Heart right ventricle (tissue), 16 donors: Measurements from ENCODE around the gene MCCC1. TPM values are rescaled to one million over a fixed set of nuclear protein-coding genes. Genes with fewer than 3 reads are reported as not detected.

Experiments used
- ATAC-seq, 8 donors: fragments of 200-7000 bp; cut with Tn5 transposase; one replicate each; pipeline ENCODE4 v1.9.1; 2020; ENCODE audit warnings: mild to moderate bottlenecking in 8 of 8, moderate library complexity in 8 of 8, moderate number of reproducible peaks in 1 of 8
- DNase-seq, 2 donors: peaks; one replicate each; pipeline ENCODE4 v3.0.0-alpha.2; 2020
- H3K27ac ChIP-seq, 10 donors: fragments of 200-600 bp; sonication (generic) in 2 of 10; one replicate each; pipeline versions ENCODE4 v1.5.0 to v1.8.0; 2020 to 2022; ENCODE audit warnings: mild to moderate bottlenecking in 3 of 10
- H3K27me3 ChIP-seq, 7 donors: fragments of 200-600 bp; one replicate each; pipeline ENCODE4 v1.8.0; 2021 to 2022; ENCODE audit warnings: mild to moderate bottlenecking in 2 of 7
- H3K36me3 ChIP-seq, 9 donors: fragments of 200-600 bp; sonication (generic) in 1 of 9; one replicate each; pipeline versions ENCODE4 v1.5.0 to v1.8.0; 2020 to 2022; ENCODE audit warnings: mild to moderate bottlenecking in 2 of 9
- H3K4me1 ChIP-seq, 9 donors: fragments of 200-600 bp; sonication (generic) in 1 of 9; one replicate each; pipeline versions ENCODE4 v1.5.0 to v1.8.0; 2020 to 2022; ENCODE audit warnings: mild to moderate bottlenecking in 4 of 9
- H3K4me3 ChIP-seq, 10 donors: fragments of 200-600 bp; sonication (generic) in 2 of 10; one replicate each; pipeline versions ENCODE4 v1.5.0 to v1.8.0; 2020 to 2022; ENCODE audit warnings: mild to moderate bottlenecking in 7 of 10, moderate library complexity in 2 of 10
- H3K9me3 ChIP-seq, 11 donors: fragments of 200-600 bp in 10 of 11; sonication (generic) in 2 of 11; one replicate each; pipeline versions ENCODE4 v1.5.0 to v1.8.0; 2013 to 2022; ENCODE audit warnings: mild to moderate bottlenecking in 2 of 11, control low read depth in 1 of 11, moderate library complexity in 1 of 11
- WGBS, 2 donors: extraction: QIAGEN DNeasy Blood & Tissue Kit; methylation state at CpG; one replicate each; pipeline ENCODE4 v1.1.7; 2013; ENCODE audit warnings: inconsistent platforms in 1 of 2; 5-methylcytosine and 5-hydroxymethylcytosine counted together
- intact Hi-C, 10 donors: fragments of 100-400 bp; cut with DNase I; formaldehyde crosslinking; loops; one replicate each; pipeline versions ENCODE4 v1.11.1 to v1.14.2; 2022
- polyA plus RNA-seq, 2 donors: library from polyadenylated mRNA; stranded (reverse); fragments of 200-250 nt; gene quantifications; one replicate each; pipeline ENCODE4 v1.2.3, GENCODE V29; 2013
- total RNA-seq, 10 donors: library from RNA; stranded (reverse); fragmentation: NEBNext Ultra II Directional in 3 of 10; extraction: Animal tissue kit (Norgen Biotek cat#: 25700) in 3 of 10; gene quantifications; one replicate each; pipeline versions ENCODE4 v1.2.1 to v1.2.4, GENCODE V29; 2021 to 2023
- TF ChIP-seq, protein P1 (sequence below), 9 donors: fragments of 200-600 bp; sonication (generic) in 2 of 9; IDR thresholded peaks; one replicate each; pipeline versions ENCODE4 v1.5.0 to v1.8.0; 2021 to 2022; ENCODE audit warnings: antibody characterized with exemption in 9 of 9, mild to moderate bottlenecking in 5 of 9, moderate library complexity in 1 of 9
- donor health status: Arrhythmogenic right ventricular cardiomyopathy.
- donor health status: ischemic (EF 13 %, LVEDD 7.1; RV severe dilation, severe dysfunction).
- donor health status: healthy with polysubstance abuse.
- donor health status: DM: no; HTN: yes; CAD: no.
- donor health status: DM: no; HTN: no; CAD: no.
- donor health status: ischemic (EF 25% LVEDD 6.9; RV normal size, moderate dysfunction).
- donor health status: ischemic (EF 25% LVEDD 5.7; RV mildly dilated, moderate dysfunction).
- donor health status: healthy.
- donor health status: DM: yes; HTN: yes; CAD: no.
- donor health status: Ischemic cardiomyopathy.
- donor health status: ischemic (EF 35%, LVEDD 5.7; RV mildly dilated, moderate dysfunction).
- donor health status: nonischemic (EF 11% LVEDD 7.7; RV severe dilation, severe dysfunction).
- donor health status: DM: yes; HTN: yes; CAD: no.
- donor health status: PGD.
- donor health status: ischemic (EF 29% LVEDD 5.4; RV normal size, mild dysfunction).
- donor health status: nonischemic (EF 23%, LVEDD 6.1; RV moderate dilation, normal function).

The MCCC1 gene
- total and polyA plus RNA-seq, 12 donors: 28.9 to 62.9 (median 46.0) TPM

DNA sequence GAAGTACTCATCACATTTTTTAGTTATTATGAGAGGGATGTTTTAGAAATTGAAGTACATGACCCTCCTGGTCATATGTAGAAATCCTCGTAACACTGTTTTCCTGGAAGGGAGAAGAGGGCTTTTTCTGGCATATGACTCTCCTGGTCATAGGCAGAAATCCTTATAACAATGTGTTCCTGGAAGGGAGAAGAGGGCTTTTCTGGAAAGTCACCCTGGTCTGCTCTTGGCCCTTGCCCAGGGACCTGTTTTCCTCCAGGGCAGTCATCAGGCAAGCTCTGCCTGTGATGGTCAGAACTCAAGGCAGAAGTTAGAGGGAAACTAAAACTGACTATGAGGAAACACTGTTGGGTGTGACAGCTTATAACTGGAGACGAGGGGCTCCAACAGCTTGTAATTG is 35.5 kb upstream of the MCCC1 start:
- H3K9me3 ChIP-seq: peaks cover 0 to 6% (median 0%) of the 10 kb centered on the region in 11 donors
- ATAC-seq: no peak
- H3K27me3 ChIP-seq: peaks cover 0 to 31% (median 6%) of the 10 kb centered on the region in 7 donors
- no peaks in the 10 kb centered on the region for H3K36me3 ChIP-seq
- WGBS, 2 donors: 76 to 83% methylated on average over 2 of the region's 2 CpGs
- TF ChIP-seq, protein P1, sequence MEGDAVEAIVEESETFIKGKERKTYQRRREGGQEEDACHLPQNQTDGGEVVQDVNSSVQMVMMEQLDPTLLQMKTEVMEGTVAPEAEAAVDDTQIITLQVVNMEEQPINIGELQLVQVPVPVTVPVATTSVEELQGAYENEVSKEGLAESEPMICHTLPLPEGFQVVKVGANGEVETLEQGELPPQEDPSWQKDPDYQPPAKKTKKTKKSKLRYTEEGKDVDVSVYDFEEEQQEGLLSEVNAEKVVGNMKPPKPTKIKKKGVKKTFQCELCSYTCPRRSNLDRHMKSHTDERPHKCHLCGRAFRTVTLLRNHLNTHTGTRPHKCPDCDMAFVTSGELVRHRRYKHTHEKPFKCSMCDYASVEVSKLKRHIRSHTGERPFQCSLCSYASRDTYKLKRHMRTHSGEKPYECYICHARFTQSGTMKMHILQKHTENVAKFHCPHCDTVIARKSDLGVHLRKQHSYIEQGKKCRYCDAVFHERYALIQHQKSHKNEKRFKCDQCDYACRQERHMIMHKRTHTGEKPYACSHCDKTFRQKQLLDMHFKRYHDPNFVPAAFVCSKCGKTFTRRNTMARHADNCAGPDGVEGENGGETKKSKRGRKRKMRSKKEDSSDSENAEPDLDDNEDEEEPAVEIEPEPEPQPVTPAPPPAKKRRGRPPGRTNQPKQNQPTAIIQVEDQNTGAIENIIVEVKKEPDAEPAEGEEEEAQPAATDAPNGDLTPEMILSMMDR (IDR thresholded peaks at IDR 0.05): no peak
- no peak overlapping the region for H3K4me3 ChIP-seq
- DNase-seq: no peak
- no peaks in the 10 kb centered on the region for H3K4me1 ChIP-seq
- H3K27ac ChIP-seq: no peak overlapping the region
- intact Hi-C loops: no loop called here

DNA sequence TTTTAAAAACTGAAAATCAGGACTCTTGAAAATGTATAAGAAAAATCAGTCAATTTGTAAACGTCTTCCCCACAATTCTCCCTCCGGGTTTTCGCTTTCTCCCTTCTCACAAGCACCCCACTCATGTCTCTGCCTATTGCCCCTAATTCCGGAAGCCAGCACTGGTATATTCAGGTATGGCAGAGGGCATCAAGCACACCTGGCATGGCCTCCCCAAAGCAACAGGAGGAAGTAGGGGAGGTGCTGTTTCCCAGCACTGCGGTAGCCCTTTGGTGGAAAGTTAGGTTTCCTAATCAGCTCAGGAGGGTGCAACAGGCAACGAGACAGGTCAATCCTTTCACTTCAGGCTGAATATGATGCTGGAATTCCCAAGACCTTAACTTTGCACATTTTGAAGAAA is 33.1 kb upstream of the MCCC1 start:
- TF ChIP-seq, protein P1 (IDR thresholded peaks at IDR 0.05): no peak
- ATAC-seq (no peak), DNase-seq (no peak)
- intact Hi-C loops: no loop called here
- WGBS, 2 donors: 51 to 70% methylated on average over 6 of the region's 6 CpGs
- no peaks in the 10 kb centered on the region for H3K36me3 ChIP-seq
- H3K9me3 ChIP-seq: peaks cover 0 to 24% (median 7%) of the 10 kb centered on the region in 11 donors
- H3K27me3 ChIP-seq: peaks cover 0 to 24% (median 6%) of the 10 kb centered on the region in 7 donors
- no peak overlapping the region for H3K27ac ChIP-seq
- no peaks in the 10 kb centered on the region for H3K4me1 ChIP-seq
- H3K4me3 ChIP-seq: no peak overlapping the region

DNA sequence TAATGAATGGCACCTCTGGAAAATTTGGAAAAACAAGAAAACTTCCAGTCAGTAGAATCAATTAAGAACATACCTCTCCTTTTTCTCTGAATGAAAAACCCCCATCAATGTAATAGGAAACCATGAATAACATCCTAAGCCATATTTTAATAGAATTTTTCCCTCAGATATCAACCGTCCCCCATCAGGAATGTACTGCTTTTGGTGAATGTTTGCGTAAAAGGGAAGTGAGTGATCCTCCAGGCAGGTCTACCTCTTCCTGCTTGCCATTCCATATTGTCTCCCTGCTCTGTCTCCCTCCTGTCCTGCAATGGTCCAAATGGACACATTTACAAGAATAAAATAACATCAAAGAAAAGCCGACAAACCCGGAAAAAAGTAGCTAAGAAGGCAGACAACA is 32.4 kb upstream of the MCCC1 start:
- no peaks in the 10 kb centered on the region for H3K36me3 ChIP-seq
- 51 to 64% methylated on average over 4 of the region's 4 CpGs for WGBS, 2 donors
- ATAC-seq: no peak

DNA sequence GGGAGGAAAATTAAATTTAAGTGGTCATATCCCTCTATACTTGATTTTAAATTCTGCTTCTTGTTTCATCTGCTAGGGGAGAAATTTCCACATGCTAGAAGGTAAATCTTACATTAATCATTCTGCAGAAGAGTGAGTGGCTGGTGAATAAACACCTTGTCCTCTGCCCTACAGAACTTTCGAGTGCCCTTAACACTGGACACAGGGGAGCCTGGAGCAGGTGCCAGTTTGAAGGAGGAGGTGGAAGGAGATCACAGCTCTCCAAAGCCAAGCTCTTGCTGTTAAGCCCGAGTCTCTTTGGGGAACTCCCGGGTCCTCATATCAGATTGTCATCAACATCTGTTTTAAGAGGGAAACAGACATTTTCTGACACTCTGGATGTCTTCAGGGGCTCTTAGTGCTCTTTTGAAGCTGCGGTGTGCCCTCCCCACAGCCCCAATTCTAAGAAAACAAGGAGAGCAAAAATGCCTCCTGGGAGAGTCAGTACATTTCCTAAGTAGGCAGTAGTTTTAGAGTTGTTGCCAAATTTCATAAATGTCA is 32.0 kb upstream of the MCCC1 start:
- ATAC-seq: no peak
- DNase-seq: no peak
- WGBS, 2 donors: 57 to 63% methylated on average over 4 of the region's 4 CpGs
- H3K9me3 ChIP-seq: peaks cover 0 to 24% (median 7%) of the 10 kb centered on the region in 11 donors
- no peaks in the 10 kb centered on the region for H3K36me3 ChIP-seq
- TF ChIP-seq, protein P1 (IDR thresholded peaks at IDR 0.05): no peak
- H3K27ac ChIP-seq: no peak overlapping the region
- intact Hi-C loops: no loop called here
- peaks cover 0 to 24% (median 4%) of the 10 kb centered on the region in 7 donors for H3K27me3 ChIP-seq
- no peak overlapping the region for H3K4me3 ChIP-seq
- H3K4me1 ChIP-seq: no peaks in the 10 kb centered on the region

More for the DNA sequence above, 32.4 kb upstream of the MCCC1 start:
- peaks cover 0 to 24% (median 4%) of the 10 kb centered on the region in 7 donors for H3K27me3 ChIP-seq
- intact Hi-C loops: no loop called here
- H3K27ac ChIP-seq: no peak overlapping the region
- no peak for DNase-seq
- H3K4me3 ChIP-seq: no peak overlapping the region
- TF ChIP-seq, protein P1 (IDR thresholded peaks at IDR 0.05): no peak
- peaks cover 0 to 24% (median 7%) of the 10 kb centered on the region in 11 donors for H3K9me3 ChIP-seq
- no peaks in the 10 kb centered on the region for H3K4me1 ChIP-seq
